Left ventricle myocardium inferior (tissue), 1 donor: Measurements from ENCODE around the gene ALG10. TPM values are rescaled to one million over a fixed set of nuclear protein-coding genes. Genes with fewer than 3 reads are reported as not detected.

Source experiments
- DNase-seq: peaks from one replicate; pipeline ENCODE4 v3.0.0-alpha.2; 2020
- H3K27ac ChIP-seq: fragments of 200-600 bp; replicated peaks from 2 replicates; pipeline ENCODE4 v1.8.0; 2021
- H3K27me3 ChIP-seq: fragments of 200-600 bp; 2 replicates; pipeline ENCODE4 v1.8.0; 2021; ENCODE audit warnings: low read depth
- H3K36me3 ChIP-seq: fragments of 200-600 bp; 2 replicates; pipeline ENCODE4 v1.8.0; 2021
- H3K4me1 ChIP-seq: fragments of 200-600 bp; 2 replicates; pipeline ENCODE4 v1.8.0; 2021
- H3K4me3 ChIP-seq: fragments of 200-600 bp; 2 replicates; pipeline ENCODE4 v1.8.0; 2021; ENCODE audit warnings: mild to moderate bottlenecking, moderate library complexity
- H3K9me3 ChIP-seq: fragments of 200-600 bp; replicated peaks from 2 replicates; pipeline ENCODE4 v1.8.0; 2021
- CTCF ChIP-seq: fragments of 200-600 bp; IDR thresholded peaks from 2 replicates; pipeline ENCODE4 v1.8.0; 2021; ENCODE audit warnings: antibody characterized with exemption, mild to moderate bottlenecking, borderline replicate concordance
- intact Hi-C: fragments of 100-400 bp; cut with micrococcal nuclease; formaldehyde crosslinking; loops from one replicate; pipeline ENCODE4 v1.11.0; 2022
- total RNA-seq: library from RNA; stranded (reverse); fragmentation: NEBNext Ultra II Directional; extraction: Animal tissue kit (Norgen Biotek cat#: 25700); gene quantifications from one replicate; pipeline ENCODE4 v1.2.1, GENCODE V29; 2021
- donor health status: DM: no; HTN: yes; CAD: no; lungs with severe emphysema.

Gene ALG10
- total RNA-seq, 1 donor from 2014 or later: 3.9 TPM

GRCh38 chr12:34054938-34055337 lies 32.6 kb downstream of the ALG10 start:
- Histone ChIP-seq H3K36me3 (no peaks in the 10 kb centered on the region), H3K27ac (no peak overlapping the region), H3K4me1 (no peaks in the 10 kb centered on the region), H3K4me3 (no peak overlapping the region), H3K9me3 (peaks cover 28% of the 10 kb centered on the region), H3K27me3 (no peaks in the 10 kb centered on the region)
- intact Hi-C loops: no loop called here
- no peak for DNase-seq
- TF ChIP-seq CTCF: no peak
